HEK293 (cell line): Measurements from ENCODE around the gene PSAT1.

Experiments used
- CTCF ChIA-PET: fragments of 350-600 bp; formaldehyde crosslinking; extraction: SDS; loops from one replicate; lab custom pipeline; 2021; ENCODE audit warnings: antibody characterized with exemption; lab: Yijun Ruan, JAX
- POLR2A ChIA-PET: fragments of 300-600 bp; formaldehyde crosslinking; extraction: SDS; loops from one replicate; lab custom pipeline; 2020; ENCODE audit warnings: antibody characterized with exemption, inconsistent platforms; lab: Yijun Ruan, JAX
- H3K27ac ChIP-seq: fragments of 200-500 bp; sonication (Bioruptor generic); 2 replicates; pipeline ENCODE4 v1.5.1; 2014; ENCODE audit warnings: low read depth, low read length, control low read depth, inconsistent platforms; ENCODE audit errors: extremely low read depth
- H3K36me3 ChIP-seq, 2 experiments: fragments of 200-500 bp in 1 of 2; sonication (Bioruptor generic) in 1 of 2; 1 replicate in 1 of 2; 2 replicates in 1 of 2; pipeline ENCODE4 v1.5.1; 2014 to 2017; ENCODE audit warnings: inconsistent platforms in 2 of 2, low read length in 2 of 2; ENCODE audit not compliant: control insufficient read depth in 2 of 2, insufficient read depth in 1 of 2
- H3K4me1 ChIP-seq: fragments of 200-500 bp; sonication (Bioruptor generic); 2 replicates; pipeline ENCODE4 v1.5.1; 2014; ENCODE audit warnings: mild to moderate bottlenecking, low read length, inconsistent platforms; ENCODE audit not compliant: control insufficient read depth, insufficient read depth
- H3K4me3 ChIP-seq: 2 replicates; pipeline ENCODE4 v1.5.1; 2011; ENCODE audit warnings: low read depth, mild to moderate bottlenecking, control low read depth, low read length, moderate library complexity
- H3K9me3 ChIP-seq: fragments of 200-500 bp; sonication (Bioruptor generic); 2 replicates; pipeline ENCODE4 v1.5.1; 2014; ENCODE audit warnings: low read depth, low read length, inconsistent platforms; ENCODE audit not compliant: control insufficient read depth, insufficient read depth
- ATF2 ChIP-seq: fragments of 450-650 bp; formaldehyde crosslinking; IDR thresholded peaks from 2 replicates; pipeline ENCODE4 v1.5.1; 2016; ENCODE audit warnings: missing biosample characterization, missing genetic modification characterization, low read depth
- BCL11B ChIP-seq: fragments of 450-650 bp; formaldehyde crosslinking; IDR thresholded peaks from 2 replicates; pipeline ENCODE4 v1.5.1; 2016; ENCODE audit warnings: low read depth, missing biosample characterization, missing genetic modification characterization
- EGR2 ChIP-seq: fragments of 450-650 bp; formaldehyde crosslinking; IDR thresholded peaks from 2 replicates; pipeline ENCODE4 v1.5.1; 2016; ENCODE audit warnings: low read depth, missing biosample characterization, missing genetic modification characterization
- TRIM28 ChIP-seq: IDR thresholded peaks from 2 replicates; pipeline ENCODE4 v1.6.1; 2011; ENCODE audit warnings: low read length, control low read depth, borderline replicate concordance
- ZNF211 ChIP-seq: fragments of 450-650 bp; formaldehyde crosslinking; IDR thresholded peaks from 2 replicates; pipeline ENCODE4 v1.5.1; 2016; ENCODE audit warnings: low read depth, missing biosample characterization, missing genetic modification characterization
- ZNF239 ChIP-seq: fragments of 450-650 bp; formaldehyde crosslinking; IDR thresholded peaks from 2 replicates; pipeline ENCODE4 v1.5.1; 2016; ENCODE audit warnings: missing biosample characterization, missing genetic modification characterization
- ZNF248 ChIP-seq: fragments of 450-650 bp; formaldehyde crosslinking; IDR thresholded peaks from 2 replicates; pipeline ENCODE4 v1.5.1; 2017; ENCODE audit warnings: missing biosample characterization, missing genetic modification characterization
- ZNF341 ChIP-seq: fragments of 450-650 bp; formaldehyde crosslinking; IDR thresholded peaks from 2 replicates; pipeline ENCODE4; 2016; ENCODE audit warnings: low read depth, missing biosample characterization, missing genetic modification characterization
- ZNF473 ChIP-seq: fragments of 450-650 bp; formaldehyde crosslinking; IDR thresholded peaks from 2 replicates; pipeline ENCODE4 v1.5.1; 2017; ENCODE audit warnings: missing biosample characterization, missing genetic modification characterization
- ZNF544 ChIP-seq: fragments of 450-650 bp; formaldehyde crosslinking; IDR thresholded peaks from 2 replicates; pipeline ENCODE4 v1.5.0; 2017; ENCODE audit warnings: missing biosample characterization, missing genetic modification characterization
- ZNF596 ChIP-seq: fragments of 450-650 bp; IDR thresholded peaks from 2 replicates; pipeline ENCODE4 v1.5.0; 2018; ENCODE audit warnings: missing biosample characterization, mild to moderate bottlenecking, missing genetic modification characterization, moderate library complexity
- ZNF610 ChIP-seq: fragments of 450-650 bp; formaldehyde crosslinking; IDR thresholded peaks from 2 replicates; pipeline ENCODE4 v1.5.1; 2016; ENCODE audit warnings: missing biosample characterization, missing genetic modification characterization, borderline replicate concordance
- ZNF701 ChIP-seq: fragments of 450-650 bp; formaldehyde crosslinking; IDR thresholded peaks from 2 replicates; pipeline ENCODE4 v1.5.1; 2016; ENCODE audit warnings: missing biosample characterization, missing genetic modification characterization
- ZNF76 ChIP-seq: fragments of 450-650 bp; formaldehyde crosslinking; IDR thresholded peaks from 2 replicates; pipeline ENCODE4; 2016; ENCODE audit warnings: low read depth, missing biosample characterization, missing genetic modification characterization, borderline replicate concordance
- ZSCAN5A ChIP-seq: fragments of 450-650 bp; formaldehyde crosslinking; IDR thresholded peaks from 2 replicates; pipeline ENCODE4 v1.5.1; 2016; ENCODE audit warnings: missing biosample characterization, missing genetic modification characterization
- TF ChIP-seq, protein P1 (sequence below): fragments of 450-650 bp; formaldehyde crosslinking; IDR thresholded peaks from 2 replicates; pipeline ENCODE4 v1.5.1; 2016; ENCODE audit warnings: missing biosample characterization, missing genetic modification characterization

The PSAT1 gene

DNA sequence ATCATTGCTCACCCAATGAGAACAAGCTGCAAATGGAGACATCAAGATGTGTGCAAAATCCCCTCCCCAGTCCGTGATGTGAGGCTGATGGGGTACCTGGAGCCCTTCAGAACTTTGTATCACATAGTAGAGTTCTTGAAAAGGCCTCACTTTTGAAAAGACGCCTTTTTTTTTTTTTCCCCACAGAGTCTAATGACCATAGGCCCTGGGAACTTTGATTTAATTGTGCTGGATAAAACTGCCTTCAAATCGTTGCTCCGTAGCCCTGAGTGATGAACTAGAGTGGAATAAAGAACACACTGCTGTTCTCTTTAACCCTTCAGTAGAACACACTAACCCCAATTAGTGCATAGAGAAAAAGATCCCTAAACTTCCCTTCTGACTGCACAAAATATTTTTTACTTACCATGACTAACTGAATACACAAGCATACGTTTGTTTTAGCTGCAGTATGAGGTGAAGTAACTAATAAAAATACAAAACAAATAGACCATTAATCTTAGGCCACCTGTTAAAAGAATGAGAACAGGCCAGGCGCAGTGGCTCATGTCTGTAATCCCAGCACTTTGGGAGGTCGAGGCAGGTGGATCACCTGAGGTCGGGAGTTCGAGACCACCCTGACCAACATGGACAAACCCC, 15.1 kb downstream of the PSAT1 start (continued):
- TF ChIP-seq, protein P1, sequence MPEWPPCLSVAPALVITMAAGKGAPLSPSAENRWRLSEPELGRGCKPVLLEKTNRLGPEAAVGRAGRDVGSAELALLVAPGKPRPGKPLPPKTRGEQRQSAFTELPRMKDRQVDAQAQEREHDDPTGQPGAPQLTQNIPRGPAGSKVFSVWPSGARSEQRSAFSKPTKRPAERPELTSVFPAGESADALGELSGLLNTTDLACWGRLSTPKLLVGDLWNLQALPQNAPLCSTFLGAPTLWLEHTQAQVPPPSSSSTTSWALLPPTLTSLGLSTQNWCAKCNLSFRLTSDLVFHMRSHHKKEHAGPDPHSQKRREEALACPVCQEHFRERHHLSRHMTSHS (tag by site-specific recombination) = no peak
- no peak for TF ChIP-seq ATF2 (tag by site-specific recombination)
- no peak for TF ChIP-seq ZNF596 (tag by site-specific recombination)
- TF ChIP-seq ZNF248 (tag by site-specific recombination) = no peak
- no peak for TF ChIP-seq ZNF211

GRCh38 chr9:78314550-78314949, 17.6 kb downstream of the PSAT1 start:
- POLR2A ChIA-PET = interaction anchor here (0.7 to 8.6 kb wide), 2 partner anchors 17 to 538 kb away, joined by 3 to 70 read pairs; partner anchors contain the start of gene PSAT1

GRCh38 chr9:78314953-78315870, 18.3 kb downstream of the PSAT1 start:
- ChIA-PET CTCF (interaction anchor here (0.5 to 0.7 kb wide), 2 partner anchors 49 to 55 kb away, joined by 3 read pairs; no protein-coding TSS in a partner anchor), POLR2A (interaction anchor here (0.7 to 8.6 kb wide), 3 partner anchors 18 to 538 kb away, joined by 3 to 70 read pairs (median 4); partner anchors contain the start of gene PSAT1)
- 0 out of 2 replicates have a peak, but pooled peaks have one; percentile 43 for TF ChIP-seq EGR2 (tag by site-specific recombination)
- TF ChIP-seq ZNF341 (tag by site-specific recombination) = 0 out of 2 replicates have a peak, but pooled peaks have one; percentile 29
- no peak for TF ChIP-seq BCL11B (tag by site-specific recombination)
- H3K4me3 ChIP-seq = no peak overlapping the region
- 0 out of 2 replicates have a peak overlapping the region, but pooled peaks have one; percentile 9 for H3K27ac ChIP-seq
- H3K4me1 ChIP-seq = no peaks in the 10 kb centered on the region
- peaks cover 28 to 78% of the 10 kb centered on the region in 2 experiments for H3K36me3 ChIP-seq
- H3K9me3 ChIP-seq = no peaks in the 10 kb centered on the region

More at GRCh38 chr9:78314550-78314949, 17.6 kb downstream of the PSAT1 start:
- Histone ChIP-seq H3K36me3 (peaks cover 22 to 78% of the 10 kb centered on the region in 2 experiments), H3K4me1 (no peaks in the 10 kb centered on the region), H3K27ac (no peak overlapping the region), H3K9me3 (no peaks in the 10 kb centered on the region), H3K4me3 (no peak overlapping the region)
- CTCF ChIA-PET = no interaction called here
- no peak for TF ChIP-seq TRIM28
- TF ChIP-seq ZNF239 (tag by site-specific recombination) = no peak

DNA sequence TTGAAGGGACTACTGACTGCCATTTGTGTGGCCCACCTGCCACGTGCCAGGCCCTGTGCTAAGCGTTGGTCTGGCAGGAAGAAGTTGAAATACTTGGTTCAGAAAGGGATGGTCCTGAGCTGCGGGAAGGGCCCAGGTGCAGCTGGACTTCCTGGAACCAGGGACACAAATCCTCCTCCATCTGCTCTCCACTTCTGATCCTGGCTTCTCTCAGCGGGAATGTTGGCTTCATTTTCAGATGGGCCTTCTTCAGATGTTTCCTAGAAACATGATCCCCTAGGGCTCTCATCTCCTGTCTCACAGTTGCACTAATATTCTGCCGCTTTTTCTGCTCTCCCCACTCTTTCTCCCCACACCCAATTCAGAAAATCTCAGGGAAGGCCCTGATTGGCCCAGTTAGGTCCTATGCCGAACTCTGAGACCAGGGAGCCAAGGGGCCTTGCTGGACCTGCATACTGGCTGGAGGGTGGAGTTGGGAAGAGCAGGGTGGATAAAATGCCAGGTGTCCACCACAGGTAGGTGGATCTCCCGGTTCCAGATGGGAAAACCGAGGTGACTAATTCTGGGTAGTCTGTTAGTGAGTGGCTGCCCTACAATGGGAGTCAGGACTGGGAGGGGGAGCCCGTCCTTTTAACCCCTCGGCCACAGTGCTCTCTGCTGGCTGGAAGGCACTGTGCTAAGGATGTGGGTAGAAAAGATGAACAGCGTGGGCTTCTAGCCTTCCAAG, 19.4 kb downstream of the PSAT1 start:
- Histone ChIP-seq H3K4me1 (no peaks in the 10 kb centered on the region), H3K27ac (no peak overlapping the region), H3K9me3 (no peaks in the 10 kb centered on the region), H3K4me3 (no peak overlapping the region), H3K36me3 (peaks cover 26 to 79% of the 10 kb centered on the region in 2 experiments)
- TF ChIP-seq ZNF544 (tag by site-specific recombination) (no peak), ZNF610 (tag by site-specific recombination) (no peak), ZNF473 (tag by site-specific recombination) (no peak), ZNF76 (tag by site-specific recombination) (no peak), ZSCAN5A (no peak), ZNF701 (tag by site-specific recombination) (no peak)
- ChIA-PET CTCF (no interaction called here), POLR2A (interaction anchor here (0.6 to 8.6 kb wide), 3 partner anchors 19 to 56 kb away, joined by 3 to 70 read pairs (median 9); partner anchors contain the start of gene PSAT1)
